Measurements from ENCODE around the gene FOXN3.

Gene FOXN3

DNA sequence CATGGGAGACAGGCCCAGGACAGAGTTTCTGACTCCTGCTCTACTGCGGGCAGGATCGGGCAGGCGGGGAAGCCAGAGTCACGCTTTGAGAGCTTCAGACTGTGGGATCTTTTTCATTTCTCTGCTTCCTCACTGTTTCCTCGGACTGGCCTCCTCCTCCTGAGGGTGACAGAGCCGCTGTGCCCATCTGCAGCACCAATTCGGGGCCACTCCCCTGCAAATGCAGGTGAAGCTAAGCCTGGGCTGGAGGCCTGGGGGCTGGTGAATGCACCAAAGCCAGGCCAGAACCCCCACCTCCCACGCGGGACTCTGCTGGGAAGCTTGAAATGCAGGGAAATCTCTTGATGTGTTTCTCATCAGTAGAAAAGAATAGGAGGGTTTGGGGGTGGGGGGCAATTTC is 77.5 kb downstream of the FOXN3 start:
- no peak for DNase-seq
- Histone ChIP-seq H3K36me3 (replicated peaks) (no peaks in the 10 kb centered on the region), H3K27ac (no peak overlapping the region), H3K27me3 (replicated peaks) (no peaks in the 10 kb centered on the region), H3K4me3 (ENCODE audit: low read depth, low read length) (no peak overlapping the region)
- TF ChIP-seq, protein P1, sequence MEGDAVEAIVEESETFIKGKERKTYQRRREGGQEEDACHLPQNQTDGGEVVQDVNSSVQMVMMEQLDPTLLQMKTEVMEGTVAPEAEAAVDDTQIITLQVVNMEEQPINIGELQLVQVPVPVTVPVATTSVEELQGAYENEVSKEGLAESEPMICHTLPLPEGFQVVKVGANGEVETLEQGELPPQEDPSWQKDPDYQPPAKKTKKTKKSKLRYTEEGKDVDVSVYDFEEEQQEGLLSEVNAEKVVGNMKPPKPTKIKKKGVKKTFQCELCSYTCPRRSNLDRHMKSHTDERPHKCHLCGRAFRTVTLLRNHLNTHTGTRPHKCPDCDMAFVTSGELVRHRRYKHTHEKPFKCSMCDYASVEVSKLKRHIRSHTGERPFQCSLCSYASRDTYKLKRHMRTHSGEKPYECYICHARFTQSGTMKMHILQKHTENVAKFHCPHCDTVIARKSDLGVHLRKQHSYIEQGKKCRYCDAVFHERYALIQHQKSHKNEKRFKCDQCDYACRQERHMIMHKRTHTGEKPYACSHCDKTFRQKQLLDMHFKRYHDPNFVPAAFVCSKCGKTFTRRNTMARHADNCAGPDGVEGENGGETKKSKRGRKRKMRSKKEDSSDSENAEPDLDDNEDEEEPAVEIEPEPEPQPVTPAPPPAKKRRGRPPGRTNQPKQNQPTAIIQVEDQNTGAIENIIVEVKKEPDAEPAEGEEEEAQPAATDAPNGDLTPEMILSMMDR (IDR thresholded peaks at IDR 0.05; ENCODE audit: low read depth, low read length, missing control alignments), result no peak
- in situ Hi-C loops (cut with HindIII; ENCODE audit: low pct_ligation_motif_present, low sequenced_read_pairs), result no loop called here

DNA sequence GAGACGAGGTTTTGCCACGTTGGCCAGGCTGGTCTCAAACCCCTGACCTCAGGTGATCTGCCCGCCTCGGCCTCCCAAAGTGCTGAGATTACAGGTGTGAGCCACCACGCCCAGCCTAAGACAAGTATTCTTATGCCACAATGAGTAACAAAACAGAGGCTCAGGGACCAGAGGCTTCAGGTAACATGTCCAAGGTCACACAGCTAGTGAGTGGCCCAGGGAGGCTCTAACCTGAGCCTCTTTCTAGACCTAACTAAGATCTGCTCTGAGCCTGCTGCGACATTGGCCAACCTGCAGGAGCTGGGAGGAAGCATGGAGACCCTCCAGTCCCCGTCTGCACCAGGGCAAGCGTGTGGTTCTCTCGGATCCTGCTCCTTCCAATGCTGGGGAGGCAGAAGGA is 77.9 kb downstream of the FOXN3 start:
- no peaks in the 10 kb centered on the region for H3K27me3 ChIP-seq (replicated peaks)
- no peak overlapping the region for H3K27ac ChIP-seq
- no peak overlapping the region for H3K4me3 ChIP-seq (ENCODE audit: low read depth, low read length)
- in situ Hi-C loops (cut with HindIII; ENCODE audit: low pct_ligation_motif_present, low sequenced_read_pairs), result no loop called here
- no peaks in the 10 kb centered on the region for H3K36me3 ChIP-seq (replicated peaks)
- TF ChIP-seq, protein P1 (IDR thresholded peaks at IDR 0.05; ENCODE audit: low read depth, low read length, missing control alignments), result no peak
- DNase-seq, result no peak

DNA sequence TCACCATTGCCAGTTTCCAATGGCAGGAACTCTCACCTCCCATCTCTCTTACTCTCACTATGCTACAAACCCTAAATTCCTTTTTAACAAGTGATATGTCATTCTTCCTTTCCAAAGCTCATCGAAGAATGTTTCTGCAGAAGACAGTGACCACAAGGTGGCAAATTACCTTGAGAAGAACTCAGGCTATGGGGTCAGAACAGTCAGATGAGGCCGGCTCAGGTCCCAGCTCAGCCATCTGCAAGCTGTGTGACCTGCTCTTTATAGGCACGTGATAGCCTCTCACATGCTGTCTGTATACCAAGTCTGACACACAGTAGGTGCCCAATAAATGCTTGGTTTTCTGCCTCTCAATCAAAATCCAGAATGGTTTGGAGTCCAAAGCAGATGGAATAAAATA is 80.7 kb downstream of the FOXN3 start:
- Histone ChIP-seq H3K27me3 (replicated peaks) (no peaks in the 10 kb centered on the region), H3K4me3 (ENCODE audit: low read depth, low read length) (no peak overlapping the region), H3K36me3 (replicated peaks) (no peaks in the 10 kb centered on the region), H3K27ac (no peak overlapping the region)
- TF ChIP-seq, protein P1 (IDR thresholded peaks at IDR 0.05; ENCODE audit: low read depth, low read length, missing control alignments), result no peak
- in situ Hi-C loops (cut with HindIII; ENCODE audit: low pct_ligation_motif_present, low sequenced_read_pairs), result no loop called here
- no peak for DNase-seq

DNA sequence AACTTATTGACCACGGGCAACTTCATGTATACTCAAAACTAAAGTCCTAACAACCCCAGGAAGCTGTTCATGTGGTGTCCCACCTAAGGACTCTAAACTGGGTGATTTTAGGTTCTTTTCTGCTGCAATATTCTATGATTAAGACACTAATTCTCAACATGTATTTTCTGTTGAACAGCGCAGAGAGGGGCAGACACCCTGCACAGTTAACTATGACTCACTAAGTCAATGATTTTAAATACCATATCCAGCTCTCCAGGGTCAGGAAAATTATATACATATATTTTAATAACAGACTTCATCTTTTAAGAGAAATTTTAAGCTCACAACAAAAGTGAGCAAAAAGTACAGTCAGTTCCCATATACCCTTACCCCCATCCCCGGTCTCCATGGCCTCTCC is 85.0 kb downstream of the FOXN3 start:
- TF ChIP-seq, protein P1 (IDR thresholded peaks at IDR 0.05; ENCODE audit: low read depth, low read length, missing control alignments), result no peak
- H3K36me3 ChIP-seq (replicated peaks), result no peaks in the 10 kb centered on the region
- H3K27me3 ChIP-seq (replicated peaks), result no peaks in the 10 kb centered on the region
- no peak overlapping the region for H3K27ac ChIP-seq
- no peak overlapping the region for H3K4me3 ChIP-seq (ENCODE audit: low read depth, low read length)
- in situ Hi-C loops (cut with HindIII; ENCODE audit: low pct_ligation_motif_present, low sequenced_read_pairs), result no loop called here
- DNase-seq, result peak; percentile 35

DNA sequence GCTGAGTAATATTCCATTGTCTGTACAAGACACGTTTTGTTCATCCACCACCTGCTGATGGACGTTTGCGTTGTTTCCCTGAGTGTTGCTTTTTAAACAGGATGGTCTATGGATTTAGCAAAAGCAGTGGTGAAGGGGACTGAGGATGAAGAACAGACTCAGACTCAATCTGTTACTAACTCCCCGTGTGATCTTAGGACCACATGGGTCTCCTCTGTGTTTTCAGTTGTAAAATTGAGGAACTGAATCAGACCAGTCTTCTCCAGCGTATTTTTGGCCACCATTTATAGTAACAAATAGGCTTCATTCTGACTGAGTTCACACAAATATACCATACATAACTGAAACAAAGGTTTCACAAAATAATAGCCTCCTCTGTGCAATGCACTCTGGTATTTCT is 85.6 kb downstream of the FOXN3 start:
- no peak overlapping the region for H3K4me3 ChIP-seq (ENCODE audit: low read depth, low read length)
- DNase-seq, result no peak
- no peaks in the 10 kb centered on the region for H3K27me3 ChIP-seq (replicated peaks)
- in situ Hi-C loops (cut with HindIII; ENCODE audit: low pct_ligation_motif_present, low sequenced_read_pairs), result no loop called here
- TF ChIP-seq, protein P1 (IDR thresholded peaks at IDR 0.05; ENCODE audit: low read depth, low read length, missing control alignments), result no peak
- H3K27ac ChIP-seq, result no peak overlapping the region
- no peaks in the 10 kb centered on the region for H3K36me3 ChIP-seq (replicated peaks)

DNA sequence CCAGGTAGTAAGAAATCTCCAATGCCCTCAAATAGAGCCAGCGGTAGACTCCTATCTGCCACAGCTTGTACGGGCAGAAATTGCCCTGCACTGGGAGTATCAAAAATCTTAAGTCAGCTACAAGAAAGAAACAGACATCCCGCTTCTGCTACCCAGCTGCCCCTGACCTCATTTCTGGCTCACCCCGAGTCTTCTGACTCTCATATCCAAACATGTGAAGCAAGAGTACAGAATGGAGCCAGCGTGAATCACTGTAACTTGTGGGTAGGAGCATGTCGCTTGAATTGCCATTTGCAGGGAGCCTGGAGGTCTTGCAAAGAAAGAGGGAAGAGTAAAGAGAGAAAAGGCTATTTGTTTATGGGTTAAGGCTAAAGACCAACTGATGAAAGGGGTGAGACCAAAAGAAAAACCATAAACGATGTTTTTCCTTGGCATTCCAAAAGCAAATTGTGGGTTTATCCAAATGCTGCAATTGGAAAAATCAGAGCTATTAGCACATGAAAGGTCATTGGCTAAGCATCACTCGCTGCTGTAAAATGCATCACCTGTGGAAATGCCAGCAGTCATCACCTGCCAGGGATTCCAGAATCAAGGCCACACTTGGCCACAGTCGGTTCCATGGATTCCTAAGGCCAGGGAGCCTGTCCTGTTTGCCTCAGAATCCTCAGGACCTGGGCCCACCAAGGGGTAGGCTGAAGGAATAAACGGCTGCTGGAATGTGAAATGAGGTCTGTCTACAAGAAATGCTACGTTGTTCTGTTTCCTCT is 86.6 kb downstream of the FOXN3 start:
- peak; percentile 87 for DNase-seq
- Histone ChIP-seq H3K36me3 (replicated peaks) (no peaks in the 10 kb centered on the region), H3K27ac (peak overlapping the region; percentile 48), H3K27me3 (replicated peaks) (no peaks in the 10 kb centered on the region), H3K4me3 (ENCODE audit: low read depth, low read length) (no peak overlapping the region)
- in situ Hi-C loops (cut with HindIII; ENCODE audit: low pct_ligation_motif_present, low sequenced_read_pairs), result no loop called here
- TF ChIP-seq, protein P1 (IDR thresholded peaks at IDR 0.05; ENCODE audit: low read depth, low read length, missing control alignments), result no peak
